Endodermal cell (in vitro differentiated cells): Measurements from ENCODE around the gene EHD4. TPM values are rescaled to one million over a fixed set of nuclear protein-coding genes. Genes with fewer than 3 reads are reported as not detected.
A peak's percentile ranks its signal among the peaks of the same experiment; 100 is the strongest.

Experiments used
- DNase-seq: peaks from one replicate; pipeline ENCODE4 v3.0.0-alpha.2; 2017
- H3K27ac ChIP-seq: 2 replicates; pipeline ENCODE4 v1.5.1; 2013; ENCODE audit warnings: mild to moderate bottlenecking, low read depth, low read length, moderate library complexity
- H3K27me3 ChIP-seq: 2 replicates; pipeline ENCODE4 v1.6.1; 2013; ENCODE audit warnings: mild to moderate bottlenecking, low read length, moderate library complexity; ENCODE audit not compliant: insufficient read depth, control insufficient read depth, poor library complexity, severe bottlenecking
- H3K36me3 ChIP-seq: 2 replicates; pipeline ENCODE4 v1.7.0; 2013; ENCODE audit warnings: mild to moderate bottlenecking, low read length, moderate library complexity; ENCODE audit not compliant: control insufficient read depth, insufficient read depth
- H3K4me1 ChIP-seq: one replicate; pipeline ENCODE4 v1.7.0; 2013; ENCODE audit warnings: low read length; ENCODE audit not compliant: control insufficient read depth, insufficient read depth
- H3K4me3 ChIP-seq: 2 replicates; pipeline ENCODE4 v1.5.1; 2013; ENCODE audit warnings: mild to moderate bottlenecking, low read length, moderate library complexity
- H3K9ac ChIP-seq: 2 replicates; pipeline ENCODE4 v1.6.1; 2013; ENCODE audit warnings: mild to moderate bottlenecking, low read length, moderate library complexity; ENCODE audit not compliant: poor library complexity, severe bottlenecking; ENCODE audit errors: extremely low read depth
- H3K9me3 ChIP-seq: 2 replicates; pipeline ENCODE4 v1.6.1; 2013; ENCODE audit warnings: mild to moderate bottlenecking, low read length, moderate library complexity; ENCODE audit not compliant: control insufficient read depth
- H3K27ac Mint-ChIP-seq: 2 replicates; pipeline ENCODE4 v1.8.0; 2020; ENCODE audit warnings: mixed read lengths
- H3K27me3 Mint-ChIP-seq: 2 replicates; pipeline ENCODE4 v1.8.0; 2021; ENCODE audit warnings: mild to moderate bottlenecking, mixed read lengths; ENCODE audit not compliant: insufficient read depth
- H3K36me3 Mint-ChIP-seq: 2 replicates; pipeline ENCODE4 v1.8.0; 2020; ENCODE audit warnings: low read depth, mixed read lengths
- H3K4me1 Mint-ChIP-seq: 2 replicates; pipeline ENCODE4 v1.8.0; 2020; ENCODE audit warnings: mixed read lengths
- H3K4me3 Mint-ChIP-seq: 2 replicates; pipeline ENCODE4 v1.8.0; 2020; ENCODE audit warnings: mild to moderate bottlenecking, moderate library complexity, mixed read lengths
- H3K9me3 Mint-ChIP-seq: 2 replicates; pipeline ENCODE4 v1.8.0; 2020; ENCODE audit warnings: mild to moderate bottlenecking, mixed read lengths
- WGBS, 2 experiments: methylation state at CpG; one replicate each; pipeline versions ENCODE4 v1.1.5 to v1.1.7; 2013; ENCODE audit warnings: missing lambda C conversion rate in 2 of 2, mixed read lengths in 1 of 2; ENCODE audit not compliant: insufficient coverage in 1 of 2, insufficient read length in 1 of 2; 5-methylcytosine and 5-hydroxymethylcytosine counted together
- total RNA-seq, 2 donors: library from RNA; stranded (reverse); fragmentation: NEBNext Ultra II Directional in 1 of 2; extraction: Animal tissue kit (Norgen Biotek cat#: 25700) in 1 of 2; gene quantifications; 2 replicates in 1 of 2; 3 replicates in 1 of 2; pipeline ENCODE4 v1.2.1, GENCODE V29; 2021
- TF ChIP-seq, protein P1 (sequence below): fragments of 200-600 bp; sonication (generic); conservative IDR thresholded peaks from 2 replicates; pipeline ENCODE4 v1.5.0; 2021; ENCODE audit warnings: antibody characterized with exemption, mild to moderate bottlenecking

Gene EHD4
- total RNA-seq, 2 donors from 2014 or later, result 16.9 to 17.3 TPM

DNA sequence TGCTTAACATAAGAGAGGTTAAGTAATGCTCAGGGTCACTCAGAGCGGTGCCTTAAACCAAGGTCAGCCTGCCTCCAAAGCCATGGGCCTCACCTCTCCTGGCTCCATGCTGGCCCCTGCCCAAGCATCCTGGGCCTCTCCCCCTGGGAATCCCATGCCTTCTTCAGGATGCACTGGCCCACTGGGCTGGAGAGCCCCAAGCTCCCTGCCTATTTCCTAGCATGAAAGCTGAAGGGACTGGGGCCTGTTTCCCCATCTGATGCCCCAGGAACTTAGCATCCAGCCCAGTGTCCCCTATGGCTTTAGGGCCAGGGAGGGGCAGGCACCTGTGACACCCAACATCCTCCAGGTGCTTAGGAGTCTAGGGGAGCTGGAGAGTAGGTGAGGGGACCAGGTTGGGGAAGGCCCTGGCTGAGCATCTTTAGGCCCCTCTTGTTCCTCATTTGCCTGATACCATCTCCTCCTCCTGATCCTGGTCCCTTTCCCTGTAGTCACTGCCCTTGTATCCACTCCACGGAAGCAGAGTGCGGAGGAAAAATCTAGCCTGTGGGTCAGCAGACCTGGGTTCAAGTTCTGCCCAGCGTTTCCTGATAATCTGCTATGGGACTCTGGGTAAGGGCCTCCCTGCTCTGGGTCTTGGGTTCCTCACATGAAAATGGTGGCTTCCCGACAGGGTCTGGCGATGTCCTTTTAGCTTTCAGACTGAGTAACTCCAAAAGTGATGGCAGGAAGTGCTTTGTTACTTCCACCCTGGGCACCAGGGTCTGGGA, 28.6 kb downstream of the EHD4 start:
- H3K9ac ChIP-seq, result no peak overlapping the region
- no peak overlapping the region for H3K4me3 ChIP-seq

DNA sequence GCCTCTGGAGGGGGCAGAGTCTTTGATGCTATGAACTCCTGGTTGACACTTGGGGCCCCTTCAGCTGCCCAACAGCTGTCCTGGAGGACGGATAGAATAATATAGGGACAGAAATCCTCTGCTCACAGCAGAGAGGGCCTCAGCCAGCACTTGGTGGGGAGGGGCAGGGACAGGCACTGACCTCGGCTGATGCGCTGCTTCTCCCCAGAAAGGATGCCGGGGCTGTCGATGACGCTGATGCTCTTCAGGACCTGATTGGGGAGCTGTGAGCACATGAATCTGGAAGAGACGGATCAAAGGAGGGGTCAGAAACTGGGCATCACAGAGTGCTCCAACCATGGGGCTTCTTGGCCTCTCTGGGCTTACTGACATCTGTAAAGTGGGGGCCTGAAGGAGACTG, 29.5 kb downstream of the EHD4 start:
- H3K27ac Mint-ChIP-seq, result no peak overlapping the region
- TF ChIP-seq, protein P1, sequence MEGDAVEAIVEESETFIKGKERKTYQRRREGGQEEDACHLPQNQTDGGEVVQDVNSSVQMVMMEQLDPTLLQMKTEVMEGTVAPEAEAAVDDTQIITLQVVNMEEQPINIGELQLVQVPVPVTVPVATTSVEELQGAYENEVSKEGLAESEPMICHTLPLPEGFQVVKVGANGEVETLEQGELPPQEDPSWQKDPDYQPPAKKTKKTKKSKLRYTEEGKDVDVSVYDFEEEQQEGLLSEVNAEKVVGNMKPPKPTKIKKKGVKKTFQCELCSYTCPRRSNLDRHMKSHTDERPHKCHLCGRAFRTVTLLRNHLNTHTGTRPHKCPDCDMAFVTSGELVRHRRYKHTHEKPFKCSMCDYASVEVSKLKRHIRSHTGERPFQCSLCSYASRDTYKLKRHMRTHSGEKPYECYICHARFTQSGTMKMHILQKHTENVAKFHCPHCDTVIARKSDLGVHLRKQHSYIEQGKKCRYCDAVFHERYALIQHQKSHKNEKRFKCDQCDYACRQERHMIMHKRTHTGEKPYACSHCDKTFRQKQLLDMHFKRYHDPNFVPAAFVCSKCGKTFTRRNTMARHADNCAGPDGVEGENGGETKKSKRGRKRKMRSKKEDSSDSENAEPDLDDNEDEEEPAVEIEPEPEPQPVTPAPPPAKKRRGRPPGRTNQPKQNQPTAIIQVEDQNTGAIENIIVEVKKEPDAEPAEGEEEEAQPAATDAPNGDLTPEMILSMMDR, result no peak
- peaks cover 15% of the 10 kb centered on the region for H3K36me3 Mint-ChIP-seq
- H3K4me3 Mint-ChIP-seq, result no peak overlapping the region
- H3K4me1 ChIP-seq, result no peaks in the 10 kb centered on the region
- WGBS, 2 experiments, result 90 to 100% methylated on average over 5 to 7 of the region's 7 CpGs
- no peaks in the 10 kb centered on the region for H3K27me3 ChIP-seq
- no peaks in the 10 kb centered on the region for H3K9me3 ChIP-seq
- no peak overlapping the region for H3K27ac ChIP-seq
- no peaks in the 10 kb centered on the region for H3K9me3 Mint-ChIP-seq
- peak; percentile 33 for DNase-seq
- no peaks in the 10 kb centered on the region for H3K27me3 Mint-ChIP-seq
- peaks cover 36% of the 10 kb centered on the region for H3K36me3 ChIP-seq
- H3K9ac ChIP-seq, result no peak overlapping the region
- no peaks in the 10 kb centered on the region for H3K4me1 Mint-ChIP-seq
- H3K4me3 ChIP-seq, result no peak overlapping the region

More for the DNA sequence above, 28.6 kb downstream of the EHD4 start:
- 92 to 93% methylated on average over 4 to 6 of the region's 6 CpGs for WGBS, 2 experiments
- no peaks in the 10 kb centered on the region for H3K9me3 ChIP-seq
- Mint-ChIP-seq H3K9me3 (no peaks in the 10 kb centered on the region), H3K4me1 (no peaks in the 10 kb centered on the region), H3K4me3 (no peak overlapping the region), H3K27me3 (no peaks in the 10 kb centered on the region), H3K27ac (peak overlapping the region; percentile 88), H3K36me3 (peaks cover 15% of the 10 kb centered on the region)
- H3K27me3 ChIP-seq, result no peaks in the 10 kb centered on the region
- TF ChIP-seq, protein P1, result no peak
- no peaks in the 10 kb centered on the region for H3K4me1 ChIP-seq
- H3K36me3 ChIP-seq, result peaks cover 30% of the 10 kb centered on the region
- peak; percentile 21 for DNase-seq
- peak overlapping the region; percentile 80 for H3K27ac ChIP-seq

DNA sequence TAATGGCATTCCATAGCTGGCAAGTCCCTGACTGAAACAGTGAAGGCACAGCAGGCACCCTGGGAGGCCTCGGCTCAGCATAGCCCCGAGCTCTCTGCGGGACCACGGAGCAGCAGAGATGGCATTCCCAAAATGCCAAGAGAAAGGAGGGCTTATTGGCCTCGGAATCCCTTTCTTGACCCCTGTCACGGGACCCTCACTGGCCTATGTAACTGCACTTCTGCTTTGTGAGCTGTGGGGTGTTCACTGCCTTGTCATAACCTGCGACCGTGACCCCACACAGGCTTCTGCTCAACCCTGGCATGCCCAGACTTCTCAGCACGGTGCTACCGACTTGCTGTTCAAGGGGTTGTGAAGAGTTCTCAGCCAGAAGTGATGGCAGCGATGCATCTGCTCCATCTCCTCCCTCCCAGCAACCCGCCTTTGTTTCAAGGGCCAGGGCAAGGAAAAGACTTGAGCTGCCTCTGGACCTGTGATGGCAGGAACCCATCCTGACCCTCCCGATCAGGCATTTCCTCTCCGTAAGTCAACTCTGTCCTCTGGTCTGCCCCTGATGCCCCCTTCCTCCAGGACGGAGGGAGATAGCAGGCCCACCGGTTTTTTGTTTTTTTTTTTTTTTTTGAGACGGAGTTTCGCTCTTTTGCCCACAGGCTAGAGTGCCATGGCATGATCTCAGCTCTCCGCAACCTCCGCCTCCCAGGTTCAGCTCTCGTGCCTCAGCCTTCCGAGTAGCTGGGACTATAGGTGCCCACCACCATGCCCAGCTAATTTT, 30.5 kb downstream of the EHD4 start:
- no peaks in the 10 kb centered on the region for H3K9me3 Mint-ChIP-seq
- peaks cover 17% of the 10 kb centered on the region for H3K36me3 Mint-ChIP-seq
- H3K4me1 Mint-ChIP-seq, result no peaks in the 10 kb centered on the region
- Histone ChIP-seq H3K36me3 (peaks cover 41% of the 10 kb centered on the region), H3K4me1 (no peaks in the 10 kb centered on the region), H3K27ac (peak overlapping the region; percentile 26), H3K9ac (no peak overlapping the region), H3K4me3 (no peak overlapping the region), H3K9me3 (no peaks in the 10 kb centered on the region), H3K27me3 (no peaks in the 10 kb centered on the region)
- H3K4me3 Mint-ChIP-seq, result no peak overlapping the region
- TF ChIP-seq, protein P1, result no peak
- WGBS, 2 experiments, result 83 to 90% methylated on average over 12 to 22 of the region's 22 CpGs
- H3K27me3 Mint-ChIP-seq, result no peaks in the 10 kb centered on the region
- H3K27ac Mint-ChIP-seq, result peak overlapping the region; percentile 48
- DNase-seq, result peak; percentile 61
